Measurements from ENCODE around the gene TSPOAP1.
"Not testable (repeated sequence)": the region's sequence is repeated elsewhere in the genome, so short reads cannot be mapped to it uniquely, and the experiment has no call there.

TSPOAP1 gene

DNA sequence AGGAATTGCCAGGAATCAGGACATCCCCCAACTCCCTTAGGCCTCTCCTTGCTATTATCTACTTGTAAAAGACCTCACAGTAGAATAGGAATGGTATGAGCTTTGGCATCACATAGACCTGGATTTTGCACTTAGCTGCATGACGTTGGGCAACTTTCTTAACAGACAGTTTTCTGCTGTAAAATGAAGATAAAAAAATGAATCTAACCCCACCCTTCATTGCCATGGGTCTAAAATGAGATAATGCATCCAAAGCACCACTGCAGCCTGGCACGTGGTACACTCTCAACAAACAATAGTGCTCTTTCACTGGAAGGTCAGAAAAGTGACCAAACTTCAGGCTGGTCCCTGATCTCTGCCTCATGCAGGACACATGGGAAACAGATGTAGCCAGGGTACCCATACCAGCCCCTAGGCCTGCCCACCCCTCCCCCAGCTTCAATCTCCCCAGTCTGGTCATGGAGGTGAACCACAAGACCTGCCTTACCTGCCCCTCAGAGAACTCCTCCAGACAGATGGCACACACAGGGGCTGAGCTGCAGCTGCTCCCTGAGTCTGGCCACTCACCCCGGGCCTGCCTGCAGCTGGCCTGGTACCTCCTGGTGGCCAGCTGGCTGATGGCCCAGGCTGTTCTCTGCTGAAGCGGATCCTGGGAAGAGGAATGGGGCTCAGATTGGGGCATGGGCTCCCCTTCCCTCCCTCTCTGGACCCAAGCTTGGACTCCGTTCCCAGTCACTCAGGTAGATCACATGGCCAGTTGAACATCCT, 31.9 kb upstream of the TSPOAP1 start:
- DNase-seq (ENCODE audit: low spot score): no peak

DNA sequence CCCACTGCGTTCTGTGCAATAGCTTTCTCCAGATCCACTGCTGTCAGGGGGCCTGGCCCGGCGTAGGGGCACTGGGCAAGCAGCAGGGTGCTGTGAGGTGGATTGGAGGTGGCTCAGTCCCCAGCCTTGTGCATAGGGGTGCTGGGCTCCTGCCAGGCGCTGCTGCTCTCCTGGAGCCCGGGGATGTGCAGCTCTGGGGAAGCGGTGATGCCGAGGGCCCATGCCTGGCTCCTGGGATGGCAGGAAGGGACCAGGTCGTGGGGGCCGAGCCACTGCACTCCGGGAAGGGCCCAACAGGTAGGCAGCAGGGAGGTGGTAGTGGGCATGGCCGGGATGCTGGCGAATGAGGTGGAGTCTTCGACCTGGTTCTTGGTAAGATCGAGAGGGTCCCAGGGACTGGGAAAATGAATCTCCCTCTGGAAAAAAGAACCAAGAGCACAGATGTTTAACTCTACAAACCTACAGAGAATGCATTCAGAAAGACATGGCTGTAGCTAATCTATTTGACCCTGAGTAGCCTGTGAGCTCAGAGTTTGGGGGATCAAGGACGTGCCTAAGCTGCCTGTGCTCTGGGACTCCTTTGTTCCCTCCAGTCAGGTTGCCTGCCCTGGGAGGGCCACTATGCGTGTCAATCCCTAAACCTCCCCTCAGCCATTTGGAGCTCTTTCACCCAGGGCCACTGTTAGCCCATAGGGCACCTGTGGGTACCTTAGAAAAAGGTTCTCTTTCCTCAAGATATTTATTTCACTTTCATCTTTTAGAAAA, 30.0 kb upstream of the TSPOAP1 start:
- no peak for DNase-seq (ENCODE audit: low spot score)

DNA sequence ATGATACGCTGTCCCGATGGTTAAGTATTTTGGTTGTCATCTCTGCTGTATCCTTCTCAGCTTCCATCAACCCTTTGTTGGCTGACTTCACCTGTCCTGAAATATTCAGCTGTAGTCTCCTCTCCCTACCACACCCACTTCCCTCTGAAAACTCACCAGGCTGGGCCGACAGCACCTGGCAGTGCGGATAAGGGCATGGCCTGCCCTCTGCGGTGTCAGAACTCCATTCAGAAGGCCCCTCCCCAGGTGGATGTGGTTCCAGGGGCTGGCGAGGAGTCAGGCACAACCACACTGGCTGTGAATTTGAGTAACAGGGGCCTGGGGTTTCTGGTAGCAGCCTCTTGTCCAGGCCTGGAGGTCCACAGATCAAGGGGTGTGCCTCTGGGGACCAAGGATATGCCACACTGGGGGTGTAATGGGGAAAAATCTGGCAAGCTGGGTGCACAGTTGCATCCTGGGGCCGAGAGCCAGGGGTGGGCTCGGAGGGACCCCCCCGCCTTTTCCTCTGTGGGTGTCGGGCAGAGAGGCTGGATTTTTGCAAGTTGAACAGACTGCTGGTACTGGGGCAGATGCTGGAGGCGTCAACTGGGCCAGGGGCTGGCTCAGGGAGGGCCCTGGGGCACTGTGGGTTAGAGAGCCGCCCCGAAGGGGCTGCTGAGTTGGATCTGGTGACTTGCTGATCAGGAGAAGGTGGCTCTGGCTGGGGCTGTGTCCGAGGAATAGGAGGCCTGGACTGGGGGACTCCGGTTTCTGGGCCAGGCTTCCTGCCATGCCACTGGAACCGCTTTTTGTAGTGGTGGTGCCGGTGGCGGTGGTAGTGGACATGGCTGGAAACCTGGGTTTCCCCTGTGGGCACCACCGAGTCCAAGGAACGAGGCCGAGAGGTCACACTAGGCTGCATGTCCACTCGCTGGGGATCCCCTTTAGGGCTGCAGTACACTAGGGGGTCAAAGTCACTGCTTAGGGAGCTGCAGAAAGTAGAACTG, 29.0 kb upstream of the TSPOAP1 start:
- DNase-seq (ENCODE audit: low spot score): no peak

DNA sequence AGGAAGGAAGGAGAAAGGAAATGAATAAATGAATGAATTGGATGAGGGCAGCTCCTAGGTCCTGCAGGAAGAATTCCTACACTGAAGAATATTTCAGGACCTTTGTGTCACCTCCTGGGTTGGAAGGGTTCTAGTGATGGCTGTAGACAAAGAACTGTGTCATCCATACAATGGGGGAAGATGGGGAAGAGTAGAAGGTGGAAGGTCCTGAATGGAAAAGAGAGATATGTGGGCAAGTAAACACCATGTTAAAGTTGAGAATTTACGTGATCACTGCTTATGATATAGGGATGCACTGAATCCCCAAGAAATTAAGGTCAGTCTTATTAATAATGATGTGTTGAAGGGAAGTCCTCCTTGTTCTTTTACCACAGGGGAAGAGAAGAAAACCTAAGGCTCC, 27.6 kb upstream of the TSPOAP1 start:
- no peak for DNase-seq (ENCODE audit: low spot score)

DNA sequence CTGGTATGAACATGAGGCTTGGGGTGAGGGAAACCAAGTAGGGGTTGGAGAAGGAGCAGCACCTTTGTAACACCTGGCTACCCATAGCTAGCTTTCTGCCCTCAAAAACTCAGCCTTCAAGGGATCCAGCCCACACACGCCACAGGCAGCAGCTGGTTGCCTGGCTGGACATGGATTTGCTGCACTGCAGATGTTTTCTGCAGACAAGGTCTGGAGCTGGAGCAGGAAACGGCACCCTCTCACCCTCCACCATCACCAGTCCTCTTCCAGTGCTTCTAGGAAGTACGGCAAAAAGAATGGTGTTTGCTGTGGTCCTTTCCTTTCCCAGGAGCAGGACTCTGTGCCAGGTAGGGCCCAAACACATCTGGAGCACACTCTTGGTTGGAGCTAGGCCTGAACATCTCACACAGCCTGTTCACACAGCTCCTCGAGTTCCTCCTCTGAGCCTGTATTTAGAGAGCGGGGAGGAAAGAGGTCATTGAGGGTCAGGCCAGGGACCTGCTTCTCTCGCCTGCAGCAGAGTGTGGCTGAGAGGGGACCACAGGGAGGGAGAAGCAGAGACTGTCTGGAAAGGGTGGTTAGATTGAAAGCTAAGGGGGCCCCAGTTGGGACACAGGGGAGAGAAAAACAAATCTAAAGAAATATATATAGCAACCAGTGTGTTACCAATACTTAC, 26.1 kb upstream of the TSPOAP1 start:
- no peak for DNase-seq (ENCODE audit: low spot score)

DNA sequence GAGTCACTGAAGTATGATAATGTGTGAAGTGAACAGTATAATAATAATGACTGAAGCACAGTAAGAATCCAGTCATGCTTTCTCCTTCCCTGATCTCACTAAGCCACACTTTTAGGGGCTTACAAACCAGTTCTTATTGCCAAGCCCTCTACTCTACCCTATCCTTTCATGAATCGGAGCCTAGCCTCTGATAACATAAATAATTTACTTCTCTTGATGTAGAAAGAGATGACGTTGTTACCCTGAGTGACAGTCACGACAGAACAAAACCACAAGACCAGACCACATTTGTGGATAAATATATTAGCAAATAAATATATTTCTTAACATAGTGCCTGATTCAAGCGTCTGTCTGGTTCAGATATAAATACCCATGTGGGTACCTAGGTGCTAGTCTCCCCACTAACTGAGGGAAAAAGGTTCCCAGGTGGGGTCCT, 24.8 kb upstream of the TSPOAP1 start:
- no peak for DNase-seq (ENCODE audit: low spot score)

DNA sequence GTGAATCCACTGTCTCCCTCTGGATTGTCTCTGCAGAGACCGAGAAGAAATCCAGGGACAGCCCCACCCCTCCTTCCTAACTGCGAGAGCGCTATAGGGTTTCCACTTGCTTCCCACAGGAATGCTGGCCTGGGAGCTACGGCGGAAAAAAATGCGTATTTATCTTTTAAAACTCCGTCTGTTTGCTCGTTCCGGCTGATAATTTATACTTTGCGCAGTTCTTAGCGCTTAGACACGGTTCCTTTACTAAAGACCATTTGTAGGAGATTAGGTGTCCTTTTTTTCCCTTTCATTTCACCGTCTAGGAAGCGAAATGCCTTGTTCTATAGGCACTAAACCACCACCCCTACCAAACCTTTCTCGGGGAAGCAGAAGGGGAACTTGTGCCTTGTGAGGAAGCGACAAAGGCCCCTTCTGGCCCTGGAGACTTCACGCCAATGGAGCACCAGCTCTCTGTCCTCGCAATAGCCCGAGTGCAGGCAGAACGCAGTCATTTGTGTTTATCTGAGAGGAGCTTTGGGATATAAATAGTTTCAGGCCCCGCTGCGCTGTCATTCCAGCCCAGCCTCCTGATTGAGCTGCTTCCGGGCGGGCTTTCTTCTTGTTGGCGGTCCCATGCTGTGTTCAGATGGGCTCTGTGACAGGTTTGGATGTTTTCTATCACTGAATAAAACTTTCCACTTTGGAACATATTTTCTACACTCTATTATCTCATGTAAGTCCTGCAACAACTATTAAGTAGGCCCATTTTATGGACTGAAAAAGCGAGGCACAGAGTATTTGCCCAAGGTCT, 24.2 kb upstream of the TSPOAP1 start:
- no peak for DNase-seq (ENCODE audit: low spot score)

DNA sequence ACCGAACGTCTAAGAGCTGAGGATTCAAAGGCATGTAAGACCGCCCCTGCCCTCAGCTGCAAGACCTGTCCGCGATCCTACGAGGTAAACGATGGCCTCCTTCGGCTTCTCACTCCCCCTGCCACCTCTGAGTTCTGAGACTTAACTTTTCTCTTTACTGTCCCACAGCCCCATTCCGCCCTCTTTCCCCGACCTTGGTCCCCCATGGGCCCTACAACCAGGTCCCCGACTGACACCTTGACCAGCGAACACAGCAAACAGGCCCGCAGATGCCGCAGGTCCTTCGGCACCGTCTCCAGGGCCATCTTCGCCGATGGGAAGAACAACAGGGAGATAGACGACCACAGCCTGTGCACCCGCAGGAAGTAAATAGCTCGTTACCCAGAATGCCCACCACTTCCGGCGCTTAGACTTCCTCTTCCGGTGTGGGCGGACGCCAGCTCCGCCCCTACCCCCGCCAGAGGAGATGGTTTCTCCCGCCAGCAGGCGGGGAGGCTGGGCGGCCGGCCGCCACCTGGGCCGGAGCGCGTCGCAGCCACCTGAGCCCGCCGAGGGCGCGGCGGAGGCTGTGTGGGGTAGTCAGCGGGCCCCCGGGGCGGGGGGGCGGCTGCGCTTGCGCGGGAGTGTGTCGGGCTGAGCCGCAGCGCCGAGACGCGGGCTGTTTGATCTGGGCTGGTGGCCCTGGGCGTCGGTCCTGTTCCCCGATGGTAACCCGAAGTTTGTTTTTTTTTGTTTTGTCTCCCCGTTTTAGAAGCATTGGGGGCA, 23.4 kb upstream of the TSPOAP1 start, which contains the start of gene SUPT4H1:
SUPT4H1 (minus strand) TSS at position 371 of the 765 bp plus-strand sequence; CDS start at position 305, 66 bp downstream.
- peak; percentile 95 for DNase-seq (ENCODE audit: low spot score)

DNA sequence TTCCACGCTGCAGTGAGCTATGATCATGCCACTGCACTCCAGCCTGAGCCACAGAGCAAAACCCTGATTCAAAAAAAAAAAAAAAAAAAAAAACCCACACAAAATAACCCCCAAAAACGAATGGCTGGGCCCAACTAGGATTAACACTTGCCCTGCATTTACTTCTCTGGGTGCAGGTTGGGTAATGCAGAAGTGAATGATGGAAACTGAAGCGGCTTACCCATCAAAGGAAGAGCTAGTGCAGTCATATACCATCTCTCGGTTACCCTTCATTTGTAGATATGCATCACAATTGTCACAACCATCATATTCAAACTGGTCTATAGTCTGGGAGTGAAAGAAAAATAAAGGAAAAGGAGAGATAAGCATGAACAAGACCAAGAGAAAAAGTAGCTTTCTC, 22.6 kb upstream of the TSPOAP1 start:
- no peak for DNase-seq (ENCODE audit: low spot score)

DNA sequence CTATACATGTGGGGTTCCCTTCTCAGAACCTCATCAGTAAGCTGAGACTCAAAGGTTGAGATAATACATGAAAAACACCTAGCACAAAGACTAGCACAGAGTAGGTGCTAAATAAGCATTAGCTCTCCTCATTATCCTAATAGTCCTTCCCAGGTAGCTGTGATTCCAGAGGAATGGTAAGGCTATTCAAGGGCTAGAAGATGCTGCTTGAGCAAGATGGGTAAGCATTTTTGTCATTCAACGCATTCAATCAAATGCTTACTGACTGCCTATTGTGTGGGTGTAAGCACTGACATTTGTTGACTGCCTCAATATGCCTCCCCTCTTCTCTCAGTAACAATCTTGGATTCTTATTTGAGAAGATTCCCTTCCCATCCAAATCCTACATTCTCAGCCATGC, 19.4 kb upstream of the TSPOAP1 start:
- no peak for DNase-seq (ENCODE audit: low spot score)

DNA sequence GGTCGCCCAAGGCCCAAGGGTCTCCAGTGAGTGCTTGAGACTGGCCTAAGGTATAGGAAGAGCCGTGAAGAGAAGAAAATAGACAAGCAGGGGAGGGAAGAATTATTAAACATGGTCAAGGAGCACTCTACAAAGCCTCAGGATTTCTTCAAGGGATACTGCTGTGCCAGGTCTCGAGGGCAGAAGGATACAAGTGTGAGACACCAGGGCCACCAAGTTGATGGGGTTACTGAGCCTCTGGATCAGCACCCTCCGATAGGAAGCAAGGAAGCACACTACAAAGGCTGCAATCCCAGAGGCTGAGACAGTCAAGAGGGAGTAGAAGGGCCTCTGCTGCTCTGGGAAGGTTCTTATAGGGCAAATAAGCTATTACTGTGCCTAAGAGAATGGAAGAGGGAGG, 16.9 kb upstream of the TSPOAP1 start:
- DNase-seq (ENCODE audit: low spot score): no peak

DNA sequence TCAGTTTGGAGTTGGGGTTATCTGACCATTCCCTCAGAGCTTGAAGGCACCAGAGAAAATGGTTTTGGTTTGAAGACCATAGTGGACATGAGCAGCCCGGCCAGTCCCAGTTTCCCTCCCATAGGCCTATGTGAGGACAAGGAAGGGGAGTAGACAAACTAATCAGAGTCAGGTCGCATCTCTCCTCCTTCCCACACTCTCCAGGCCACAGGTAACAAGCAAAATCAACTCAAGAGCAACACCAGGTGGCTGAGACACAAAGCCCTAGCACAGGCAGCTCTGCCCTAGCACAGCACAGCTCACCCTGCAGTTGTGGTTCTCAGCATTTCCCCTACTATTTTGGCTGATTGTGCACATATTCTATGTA, 16.2 kb upstream of the TSPOAP1 start:
- peak; percentile 86 for DNase-seq (ENCODE audit: low spot score)

DNA sequence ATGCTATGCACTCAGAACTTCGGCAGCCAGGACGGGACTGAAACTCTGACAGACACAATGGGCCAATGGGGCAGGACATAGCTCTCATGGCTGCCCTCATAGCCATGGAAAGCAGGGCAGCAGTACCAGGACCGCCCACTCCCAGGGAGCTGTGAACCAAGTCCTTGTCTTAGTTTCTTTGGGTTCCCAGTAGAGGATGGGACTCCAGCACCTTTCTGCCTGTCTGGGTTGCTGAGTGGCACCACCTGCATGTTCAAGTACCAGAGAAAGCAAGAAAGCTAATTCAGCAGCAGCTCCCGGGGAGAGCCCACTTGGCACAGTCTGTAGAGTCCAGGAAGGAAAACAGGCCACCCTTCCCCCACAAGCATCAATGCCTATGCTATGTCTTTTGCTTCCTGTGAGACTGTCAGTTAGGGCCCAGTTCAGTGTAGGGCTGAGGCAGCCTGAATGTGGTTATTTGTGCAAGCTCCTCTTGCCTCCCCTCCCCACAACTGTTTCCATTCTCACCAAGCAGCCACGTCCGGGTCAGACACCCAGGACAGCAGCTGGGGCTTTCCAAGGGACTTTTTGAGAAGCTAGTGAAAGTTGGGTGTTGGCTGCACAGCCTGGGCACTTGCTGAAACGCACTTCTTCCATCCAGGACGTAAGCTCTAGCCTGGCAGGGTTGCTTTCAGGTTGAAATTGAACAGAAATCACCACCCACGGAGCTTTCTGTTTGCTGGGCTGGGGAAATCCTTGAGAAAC, 15.6 kb upstream of the TSPOAP1 start:
- DNase-seq (ENCODE audit: low spot score): peak; percentile 94

DNA sequence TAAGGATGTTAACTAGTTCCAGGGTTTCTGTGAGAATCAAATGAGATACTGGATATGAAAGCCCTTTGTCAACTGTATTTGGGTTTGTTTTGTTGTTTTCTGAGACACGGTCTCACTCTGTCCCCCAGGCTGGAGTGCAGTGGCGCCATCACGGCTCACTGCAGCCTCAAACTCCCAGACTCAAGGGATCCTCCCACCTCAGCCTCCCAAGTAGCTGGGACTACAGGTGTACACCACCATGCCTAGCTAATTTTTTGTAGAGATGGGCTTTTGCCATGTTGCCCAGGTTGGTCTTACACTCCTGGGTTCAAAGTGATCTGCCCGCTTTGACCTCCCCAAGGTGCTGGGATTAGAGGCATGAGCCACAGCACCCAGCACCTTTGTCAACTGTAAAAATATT, 14.5 kb upstream of the TSPOAP1 start:
- DNase-seq (ENCODE audit: low spot score): no peak

DNA sequence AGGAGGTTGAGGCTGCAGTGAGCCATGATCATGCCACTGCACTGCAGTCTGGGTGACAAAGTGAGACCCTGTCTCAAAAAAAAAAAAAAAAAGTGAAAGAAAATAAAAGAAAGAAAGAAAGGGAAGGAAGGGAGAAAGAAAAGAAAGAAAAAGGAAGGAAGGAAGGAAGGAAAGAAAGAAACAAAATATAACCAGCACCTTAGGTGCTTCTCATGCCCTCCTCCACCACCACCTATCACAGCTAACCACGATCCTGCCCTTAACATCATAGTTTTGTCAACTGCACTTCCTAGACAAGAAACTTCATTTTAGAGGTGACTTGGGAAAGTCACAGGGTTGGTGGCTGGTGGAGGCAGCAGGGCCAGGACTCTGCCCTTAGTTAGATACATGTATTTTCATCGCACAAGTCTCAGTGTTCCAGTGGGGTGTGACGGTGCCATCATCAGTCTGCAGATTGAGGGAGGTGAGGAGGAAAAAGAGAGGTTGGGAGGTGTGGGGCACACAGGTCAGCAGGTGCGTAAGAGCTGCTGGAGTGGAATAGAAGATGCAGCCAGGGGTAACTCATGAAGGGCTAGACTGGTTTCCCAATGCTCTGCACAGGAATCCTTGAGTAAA, 13.4 kb upstream of the TSPOAP1 start:
- no peak for DNase-seq (ENCODE audit: low spot score)

DNA sequence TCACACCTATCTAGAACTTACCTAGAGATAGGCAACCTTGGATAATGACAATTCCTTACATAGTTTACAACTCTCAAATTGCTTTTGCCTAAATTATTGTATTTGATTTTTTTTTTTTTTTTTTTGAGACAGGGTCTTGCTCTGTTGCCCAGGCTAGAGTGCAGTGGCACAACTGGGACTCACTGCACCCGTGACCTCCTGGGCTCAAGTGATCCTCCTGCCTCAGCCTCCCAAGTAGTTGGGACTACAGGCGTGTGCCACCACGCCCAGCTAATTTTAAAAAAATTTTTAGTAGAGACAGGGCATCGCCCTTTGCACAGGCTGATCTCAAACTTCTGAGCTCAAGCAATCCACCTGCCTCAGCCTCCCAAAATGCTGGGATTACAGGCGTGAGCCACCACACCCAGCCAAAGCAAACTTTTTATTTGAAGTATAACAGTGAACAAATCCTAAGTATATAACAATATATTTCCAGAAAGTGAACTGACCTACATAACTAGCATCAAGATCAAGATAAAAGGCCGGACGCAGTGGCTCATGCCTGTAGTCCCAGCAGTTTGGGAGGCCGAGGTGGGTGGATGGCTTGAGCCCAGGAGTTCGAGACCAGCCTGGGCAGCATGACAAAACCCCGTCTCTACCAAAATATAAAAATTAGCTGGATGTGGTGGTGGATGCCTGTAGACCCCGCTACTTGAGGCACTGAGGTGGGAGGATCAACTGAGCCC, 12.7 kb upstream of the TSPOAP1 start:
- DNase-seq (ENCODE audit: low spot score): not testable (repeated sequence)

DNA sequence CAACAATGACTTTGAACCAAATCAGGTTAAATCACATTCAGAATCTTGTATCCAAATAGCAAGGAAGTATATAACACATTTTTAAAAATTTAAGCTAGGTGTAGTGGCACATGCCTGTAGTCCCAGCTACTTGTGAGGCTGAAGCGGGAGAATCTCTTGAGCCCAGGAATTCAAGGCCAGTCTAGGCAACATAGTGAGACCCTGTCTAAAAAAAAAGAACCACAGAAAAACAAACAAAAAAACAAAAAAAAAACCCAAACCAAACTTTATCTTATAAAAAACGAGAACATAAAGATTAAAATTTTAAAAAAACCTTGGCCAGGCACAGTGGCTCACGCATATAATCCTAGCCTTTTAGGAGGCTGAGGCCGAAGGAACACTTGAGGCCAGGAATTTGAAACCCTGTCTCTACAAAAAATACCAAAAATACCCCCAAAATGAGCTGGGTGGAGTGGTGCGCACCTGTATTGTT, 11.8 kb upstream of the TSPOAP1 start:
- DNase-seq (ENCODE audit: low spot score): no peak

DNA sequence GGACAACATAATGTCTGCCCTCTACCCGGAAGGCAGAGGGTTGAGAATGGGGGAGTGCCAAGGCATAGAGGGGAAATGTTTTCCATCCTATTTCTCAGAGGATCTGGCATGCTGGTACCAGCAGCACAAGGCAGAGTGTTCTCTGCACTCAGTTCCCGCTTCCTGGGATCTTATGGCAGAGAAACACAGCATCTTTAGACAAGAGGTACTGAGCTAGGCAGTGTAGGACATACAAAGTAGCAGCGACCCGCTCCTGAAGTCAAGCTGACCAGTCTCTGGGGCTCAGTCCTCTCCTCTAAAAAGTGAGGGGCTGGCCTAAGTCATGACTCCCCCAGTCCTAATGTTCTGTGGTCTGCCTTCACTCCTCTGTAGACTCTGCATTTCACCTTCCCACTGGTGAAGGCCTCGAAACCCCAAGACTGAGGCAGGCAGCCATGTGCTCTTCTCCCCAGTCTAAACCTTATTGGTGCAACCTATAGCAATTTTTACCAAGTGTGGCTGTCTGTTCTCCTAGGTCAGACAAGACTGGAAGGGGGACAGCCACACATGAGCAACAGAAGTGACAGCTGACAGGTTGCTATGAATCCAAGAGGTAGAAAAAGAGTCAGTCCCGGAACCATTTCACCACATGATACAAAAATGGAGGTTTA, 11.3 kb upstream of the TSPOAP1 start:
- no peak for DNase-seq (ENCODE audit: low spot score)
